ENCODE measurements around the gene ADGRA3. TPM values are rescaled to one million over a fixed set of nuclear protein-coding genes. Genes with fewer than 3 reads are reported as not detected.

The ADGRA3 gene
- total and polyA plus RNA-seq, 3 donors from 2014 or later: 22.9 to 41.7 (median 36.8) TPM

DNA sequence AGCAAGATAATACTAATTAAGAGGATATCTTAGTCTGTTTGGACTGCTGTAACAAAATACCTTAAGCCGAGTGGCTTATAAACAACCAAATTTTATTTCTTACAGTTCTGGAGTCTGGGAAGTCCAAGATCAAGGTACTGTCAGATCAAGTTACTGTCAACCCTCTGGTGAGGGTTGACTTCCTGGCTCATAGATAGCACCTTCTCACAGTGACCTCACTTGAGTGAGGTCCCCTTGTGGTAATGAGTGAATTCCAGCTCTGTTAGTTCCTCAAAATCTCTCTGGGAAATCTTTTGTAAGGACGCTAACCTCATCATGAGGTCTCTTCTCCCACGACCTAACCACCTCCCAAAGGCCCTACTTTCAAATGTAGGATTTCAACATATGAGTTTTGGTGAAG, 36.9 kb upstream of the ADGRA3 start:
- 72 to 81% methylated on average over 3 of the region's 3 CpGs for WGBS, 2 donors
- no peak for DNase-seq
- TF ChIP-seq, protein P1, sequence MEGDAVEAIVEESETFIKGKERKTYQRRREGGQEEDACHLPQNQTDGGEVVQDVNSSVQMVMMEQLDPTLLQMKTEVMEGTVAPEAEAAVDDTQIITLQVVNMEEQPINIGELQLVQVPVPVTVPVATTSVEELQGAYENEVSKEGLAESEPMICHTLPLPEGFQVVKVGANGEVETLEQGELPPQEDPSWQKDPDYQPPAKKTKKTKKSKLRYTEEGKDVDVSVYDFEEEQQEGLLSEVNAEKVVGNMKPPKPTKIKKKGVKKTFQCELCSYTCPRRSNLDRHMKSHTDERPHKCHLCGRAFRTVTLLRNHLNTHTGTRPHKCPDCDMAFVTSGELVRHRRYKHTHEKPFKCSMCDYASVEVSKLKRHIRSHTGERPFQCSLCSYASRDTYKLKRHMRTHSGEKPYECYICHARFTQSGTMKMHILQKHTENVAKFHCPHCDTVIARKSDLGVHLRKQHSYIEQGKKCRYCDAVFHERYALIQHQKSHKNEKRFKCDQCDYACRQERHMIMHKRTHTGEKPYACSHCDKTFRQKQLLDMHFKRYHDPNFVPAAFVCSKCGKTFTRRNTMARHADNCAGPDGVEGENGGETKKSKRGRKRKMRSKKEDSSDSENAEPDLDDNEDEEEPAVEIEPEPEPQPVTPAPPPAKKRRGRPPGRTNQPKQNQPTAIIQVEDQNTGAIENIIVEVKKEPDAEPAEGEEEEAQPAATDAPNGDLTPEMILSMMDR (IDR thresholded peaks at IDR 0.05): no peak
- no peak for TF ChIP-seq POLR2A (IDR thresholded peaks at IDR 0.05)
- intact Hi-C loops (cut with DNase I; ENCODE audit: low total_unique reads): no loop called here
- no peaks in the 10 kb centered on the region for H3K36me3 ChIP-seq (ENCODE audit: low read depth, missing control alignments)
- no peak overlapping the region for H3K4me3 ChIP-seq
- H3K27ac ChIP-seq: no peak overlapping the region
- H3K27me3 ChIP-seq: no peaks in the 10 kb centered on the region
- H3K4me1 ChIP-seq: no peaks in the 10 kb centered on the region
- H3K9me3 ChIP-seq: no peaks in the 10 kb centered on the region

GRCh38 chr4:22551550-22551949, 35.7 kb upstream of the ADGRA3 start:
- TF ChIP-seq POLR2A (IDR thresholded peaks at IDR 0.05): no peak
- TF ChIP-seq, protein P1 (IDR thresholded peaks at IDR 0.05): no peak
- whole genome bisulfite sequencing, 2 donors: 28 to 77% methylated on average over 1 of the region's 1 CpG
- H3K4me3 ChIP-seq: no peak overlapping the region
- no peaks in the 10 kb centered on the region for H3K4me1 ChIP-seq
- intact Hi-C loops (cut with DNase I; ENCODE audit: low total_unique reads): no loop called here
- no peak for DNase-seq
- H3K9me3 ChIP-seq: no peaks in the 10 kb centered on the region
- H3K27me3 ChIP-seq: no peaks in the 10 kb centered on the region
- no peak overlapping the region for H3K27ac ChIP-seq
- H3K36me3 ChIP-seq (ENCODE audit: low read depth, missing control alignments): no peaks in the 10 kb centered on the region

DNA sequence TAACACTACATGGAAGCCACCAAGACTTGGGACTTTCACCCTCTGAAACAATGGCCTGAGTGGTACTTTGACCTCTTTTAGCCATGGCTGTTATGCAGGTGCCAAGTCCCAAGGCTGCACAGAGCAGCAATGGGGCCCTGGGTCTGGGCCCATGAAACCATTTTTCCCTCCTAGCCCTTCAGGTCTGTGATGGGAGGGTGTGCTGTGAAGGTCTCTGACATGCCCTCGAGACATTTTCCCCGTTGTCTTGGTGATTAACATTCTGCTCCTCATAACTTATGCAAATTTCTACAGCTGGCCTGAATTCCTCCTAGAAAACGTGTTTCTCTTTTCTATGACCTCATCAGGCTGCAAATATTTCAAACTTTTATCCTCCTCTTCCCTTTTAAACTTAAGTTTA, 30.4 kb upstream of the ADGRA3 start:
- H3K9me3 ChIP-seq: no peaks in the 10 kb centered on the region
- H3K4me3 ChIP-seq: no peak overlapping the region
- no peaks in the 10 kb centered on the region for H3K4me1 ChIP-seq
- 75 to 76% methylated on average over 3 of the region's 3 CpGs for WGBS, 2 donors
- no peak overlapping the region for H3K27ac ChIP-seq
- H3K27me3 ChIP-seq: no peaks in the 10 kb centered on the region
- intact Hi-C loops (cut with DNase I; ENCODE audit: low total_unique reads): no loop called here
- no peak for DNase-seq
- no peak for TF ChIP-seq POLR2A (IDR thresholded peaks at IDR 0.05)
- TF ChIP-seq, protein P1 (IDR thresholded peaks at IDR 0.05): no peak
- H3K36me3 ChIP-seq (ENCODE audit: low read depth, missing control alignments): no peaks in the 10 kb centered on the region

DNA sequence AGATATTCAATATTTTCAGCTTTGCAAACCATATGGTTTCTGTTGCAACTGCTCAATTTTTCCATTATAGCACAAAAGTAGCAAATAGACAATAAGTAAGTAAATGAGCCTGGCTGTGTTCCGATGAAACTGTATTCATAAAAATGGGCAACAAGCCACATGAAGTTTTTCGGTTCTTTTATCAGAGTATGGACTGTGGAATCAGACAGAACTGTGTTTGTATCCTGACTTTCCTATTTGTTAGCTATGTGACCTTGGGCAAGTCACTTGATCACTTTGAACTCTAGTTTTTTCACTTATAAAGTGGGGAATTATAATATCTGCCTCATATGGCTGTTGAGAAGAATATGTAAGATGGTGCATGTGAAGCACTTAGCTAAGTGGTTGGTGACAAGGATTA, 23.4 kb upstream of the ADGRA3 start:
- 42 to 53% methylated on average over 2 of the region's 2 CpGs for WGBS, 2 donors
- H3K27ac ChIP-seq: no peak overlapping the region
- no peaks in the 10 kb centered on the region for H3K4me1 ChIP-seq
- no peaks in the 10 kb centered on the region for H3K36me3 ChIP-seq (ENCODE audit: low read depth, missing control alignments)
- TF ChIP-seq, protein P1 (IDR thresholded peaks at IDR 0.05): no peak
- no peak for TF ChIP-seq POLR2A (IDR thresholded peaks at IDR 0.05)
- no peaks in the 10 kb centered on the region for H3K27me3 ChIP-seq
- intact Hi-C loops (cut with DNase I; ENCODE audit: low total_unique reads): no loop called here
- DNase-seq: no peak
- H3K9me3 ChIP-seq: no peaks in the 10 kb centered on the region
- no peak overlapping the region for H3K4me3 ChIP-seq

DNA sequence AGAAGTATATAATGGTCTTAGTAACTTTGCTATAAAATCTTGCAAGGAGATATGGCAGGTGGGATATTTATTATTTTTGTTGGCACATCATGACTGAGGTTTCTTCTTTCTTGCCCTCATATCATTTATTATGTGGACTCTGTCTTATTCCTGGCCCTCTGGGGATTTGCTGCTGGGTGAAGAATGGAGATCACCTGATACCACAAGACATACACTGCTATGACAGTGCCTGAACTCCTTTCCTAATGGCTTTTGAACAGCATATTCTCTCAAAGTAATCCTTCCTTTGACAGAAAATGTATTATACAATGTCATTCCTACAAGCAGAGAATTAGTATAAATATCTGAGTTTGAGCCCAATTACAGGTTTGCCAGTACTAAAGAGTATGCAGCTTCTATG, 22.0 kb upstream of the ADGRA3 start:
- Histone ChIP-seq H3K9me3 (no peaks in the 10 kb centered on the region), H3K27ac (no peak overlapping the region), H3K36me3 (ENCODE audit: low read depth, missing control alignments) (no peaks in the 10 kb centered on the region), H3K27me3 (no peaks in the 10 kb centered on the region), H3K4me1 (no peaks in the 10 kb centered on the region), H3K4me3 (no peak overlapping the region)
- no peak for DNase-seq
- TF ChIP-seq, protein P1 (IDR thresholded peaks at IDR 0.05): no peak
- no peak for TF ChIP-seq POLR2A (IDR thresholded peaks at IDR 0.05)
- intact Hi-C loops (cut with DNase I; ENCODE audit: low total_unique reads): no loop called here
